C4-2B (cell line): ENCODE measurements around the gene PACSIN1.

Source experiments
- ZFX ChIP-seq: fragments of 450-650 bp; IDR thresholded peaks from 2 replicates; pipeline ENCODE4 v1.6.1; 2017
- TF ChIP-seq, protein P1 (sequence below): fragments of 450-650 bp; conservative IDR thresholded peaks from 2 replicates; pipeline ENCODE4 v1.5.1; 2017; ENCODE audit warnings: mild to moderate bottlenecking

DNA sequence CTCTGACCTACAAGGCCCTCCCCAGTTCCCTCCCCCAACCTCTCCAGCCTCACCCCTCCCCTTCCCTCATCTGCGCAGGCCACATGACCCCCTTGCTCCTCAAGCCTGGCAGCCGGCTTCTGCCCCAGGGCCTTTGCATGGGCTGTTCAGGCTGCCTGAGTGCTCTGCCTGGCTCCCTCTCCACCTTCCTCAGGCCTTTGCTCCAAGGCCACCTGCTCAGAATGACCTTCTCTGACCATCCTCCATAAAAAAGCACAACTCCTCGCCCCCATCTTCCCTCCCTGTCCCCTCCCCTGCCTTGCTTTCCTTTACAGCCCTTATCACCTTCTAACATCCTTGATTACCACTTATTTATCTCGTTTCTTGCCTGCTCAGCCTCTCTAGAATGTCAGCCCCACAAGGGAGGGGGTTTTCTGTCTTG lies 51.6 kb downstream of the PACSIN1 start:
- TF ChIP-seq, protein P1, sequence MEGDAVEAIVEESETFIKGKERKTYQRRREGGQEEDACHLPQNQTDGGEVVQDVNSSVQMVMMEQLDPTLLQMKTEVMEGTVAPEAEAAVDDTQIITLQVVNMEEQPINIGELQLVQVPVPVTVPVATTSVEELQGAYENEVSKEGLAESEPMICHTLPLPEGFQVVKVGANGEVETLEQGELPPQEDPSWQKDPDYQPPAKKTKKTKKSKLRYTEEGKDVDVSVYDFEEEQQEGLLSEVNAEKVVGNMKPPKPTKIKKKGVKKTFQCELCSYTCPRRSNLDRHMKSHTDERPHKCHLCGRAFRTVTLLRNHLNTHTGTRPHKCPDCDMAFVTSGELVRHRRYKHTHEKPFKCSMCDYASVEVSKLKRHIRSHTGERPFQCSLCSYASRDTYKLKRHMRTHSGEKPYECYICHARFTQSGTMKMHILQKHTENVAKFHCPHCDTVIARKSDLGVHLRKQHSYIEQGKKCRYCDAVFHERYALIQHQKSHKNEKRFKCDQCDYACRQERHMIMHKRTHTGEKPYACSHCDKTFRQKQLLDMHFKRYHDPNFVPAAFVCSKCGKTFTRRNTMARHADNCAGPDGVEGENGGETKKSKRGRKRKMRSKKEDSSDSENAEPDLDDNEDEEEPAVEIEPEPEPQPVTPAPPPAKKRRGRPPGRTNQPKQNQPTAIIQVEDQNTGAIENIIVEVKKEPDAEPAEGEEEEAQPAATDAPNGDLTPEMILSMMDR = no peak
- TF ChIP-seq ZFX = no peak
